Hepatocyte (in vitro differentiated cells): Measurements from ENCODE around the gene SLC38A1.

Source experiments
- CTCF ChIP-seq: fragments of 200-600 bp; sonication (generic); IDR thresholded peaks from 2 replicates; pipeline ENCODE4 v1.5.1; 2016; ENCODE audit warnings: antibody characterized with exemption, mild to moderate bottlenecking; ENCODE audit not compliant: poor library complexity
- EZH2 ChIP-seq: fragments of 200-600 bp; sonication (generic); IDR thresholded peaks from 2 replicates; pipeline ENCODE4 v1.6.1; 2016; ENCODE audit warnings: antibody characterized with exemption, mild to moderate bottlenecking, borderline replicate concordance

GRCh38 chr12:46177837-46178608 lies 90.8 kb downstream of the SLC38A1 start:
- TF ChIP-seq EZH2 (no peak), CTCF (no peak)
